GM03348 (cell line): ENCODE measurements around the gene VPS16.

ENCODE experiments used
- DNase-seq: peaks from one replicate; pipeline ENCODE4 v3.0.0; 2012; ENCODE audit warnings: low spot score

The VPS16 gene

GRCh38 chr20:2835331-2835796, 5.2 kb upstream of the VPS16 start:
- no peak for DNase-seq

- no peak for DNase-seq
Measured at GRCh38 chr20:2836035-2836434, 4.5 kb upstream of the VPS16 start.

GRCh38 chr20:2837221-2837960, 3.2 kb upstream of the VPS16 start:
- no peak for DNase-seq

GRCh38 chr20:2838170-2838797, 2.3 kb upstream of the VPS16 start:
- no peak for DNase-seq

- DNase-seq: no peak
Measured at GRCh38 chr20:2838847-2839671, 1.5 kb upstream of the VPS16 start.

- no peak for DNase-seq
Measured at GRCh38 chr20:2839732-2840137, 810 bp upstream of the VPS16 start.

- DNase-seq: peak; percentile 87
Measured at GRCh38 chr20:2840967-2841531, 504 bp downstream of the VPS16 start.

GRCh38 chr20:2845607-2846006, 5.1 kb downstream of the VPS16 start:
- DNase-seq: no peak

GRCh38 chr20:2846698-2847097, 6.2 kb downstream of the VPS16 start:
- no peak for DNase-seq

GRCh38 chr20:2847802-2848201, 7.3 kb downstream of the VPS16 start:
- no peak for DNase-seq

GRCh38 chr20:2849529-2849928, 9.0 kb downstream of the VPS16 start:
- DNase-seq: no peak

- no peak for DNase-seq
Measured at GRCh38 chr20:2851086-2851485, 10.5 kb downstream of the VPS16 start.

- no peak for DNase-seq
Measured at GRCh38 chr20:2858591-2858990, 18.0 kb downstream of the VPS16 start.

- DNase-seq: peak; percentile 74
Measured at GRCh38 chr20:2859330-2860121, 19.0 kb downstream of the VPS16 start.

- no peak for DNase-seq
Measured at GRCh38 chr20:2864626-2865025, 24.1 kb downstream of the VPS16 start.

GRCh38 chr20:2865101-2865500, 24.6 kb downstream of the VPS16 start:
- DNase-seq: no peak

GRCh38 chr20:2865630-2866029, 25.1 kb downstream of the VPS16 start:
- no peak for DNase-seq

GRCh38 chr20:2866236-2866635, 25.7 kb downstream of the VPS16 start:
- no peak for DNase-seq

GRCh38 chr20:2867081-2867864, 26.7 kb downstream of the VPS16 start:
- DNase-seq: no peak

- no peak for DNase-seq
Measured at GRCh38 chr20:2869381-2869780, 28.8 kb downstream of the VPS16 start.

- DNase-seq: no peak
Measured at GRCh38 chr20:2871111-2871465, 30.5 kb downstream of the VPS16 start.
